NCI-H128 (cell line): ENCODE results near the gene BCL2L2.

Source experiments
- DNase-seq: peaks from one replicate; lab custom pipeline; 2025; ENCODE audit not compliant: unreplicated experiment; lab: John Stamatoyannopoulos, UW

Gene BCL2L2

GRCh38 chr14:23355871-23356435 is 49.3 kb downstream of the BCL2L2 start:
- no peak for DNase-seq

GRCh38 chr14:23356662-23357061 is 50.0 kb downstream of the BCL2L2 start:
- DNase-seq: no peak

- DNase-seq: no peak
Measured at GRCh38 chr14:23357261-23357660, 50.6 kb downstream of the BCL2L2 start.

DNA sequence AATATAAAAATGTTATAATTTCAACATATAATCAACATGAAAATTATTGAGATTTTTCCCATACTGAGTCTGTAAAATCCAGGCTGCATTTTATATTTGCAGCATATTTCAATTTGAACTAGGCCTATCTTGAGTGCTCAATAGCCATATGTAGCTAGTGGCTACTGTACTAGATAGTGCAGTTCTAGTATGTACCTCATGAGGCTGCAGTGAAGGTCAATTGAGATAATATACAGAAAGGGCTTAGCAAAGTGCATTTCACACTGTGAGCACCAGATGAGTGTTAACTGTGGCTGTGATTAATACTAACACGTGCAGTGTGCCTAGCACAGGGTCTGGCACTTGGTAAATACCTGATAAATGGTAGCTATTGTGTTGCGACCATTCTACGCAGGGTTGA is 51.4 kb downstream of the BCL2L2 start:
- no peak for DNase-seq

DNA sequence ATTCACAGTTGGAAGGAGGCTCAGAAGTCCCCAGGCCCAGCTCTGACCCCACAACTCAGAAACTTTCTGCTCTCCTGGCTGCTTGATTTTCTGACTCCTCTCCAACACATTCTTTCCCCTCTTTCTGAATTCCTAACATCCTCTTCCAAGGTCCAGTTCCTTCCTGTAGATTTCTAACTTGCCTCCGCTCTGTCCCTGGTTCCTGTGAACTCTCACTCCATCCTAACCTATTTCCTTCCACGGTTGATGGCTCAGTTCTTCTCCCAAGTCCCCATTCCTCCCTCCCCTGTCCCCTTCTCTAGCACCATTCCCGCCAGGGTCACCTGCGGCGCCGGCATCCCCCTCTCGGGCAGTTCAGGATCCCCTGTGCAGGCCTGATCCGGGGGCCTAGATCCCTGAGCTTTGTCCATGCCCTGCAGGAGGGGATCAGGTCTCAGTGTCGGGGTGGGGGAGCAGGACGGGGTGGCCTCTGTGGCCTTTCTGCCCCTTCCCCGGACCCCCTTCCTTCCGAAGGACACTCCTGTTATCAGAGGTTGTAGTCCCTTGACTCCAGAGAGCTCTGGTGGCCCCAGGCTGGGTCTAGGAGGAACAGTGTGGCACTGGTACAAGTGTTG is 52.0 kb downstream of the BCL2L2 start:
- no peak for DNase-seq

DNA sequence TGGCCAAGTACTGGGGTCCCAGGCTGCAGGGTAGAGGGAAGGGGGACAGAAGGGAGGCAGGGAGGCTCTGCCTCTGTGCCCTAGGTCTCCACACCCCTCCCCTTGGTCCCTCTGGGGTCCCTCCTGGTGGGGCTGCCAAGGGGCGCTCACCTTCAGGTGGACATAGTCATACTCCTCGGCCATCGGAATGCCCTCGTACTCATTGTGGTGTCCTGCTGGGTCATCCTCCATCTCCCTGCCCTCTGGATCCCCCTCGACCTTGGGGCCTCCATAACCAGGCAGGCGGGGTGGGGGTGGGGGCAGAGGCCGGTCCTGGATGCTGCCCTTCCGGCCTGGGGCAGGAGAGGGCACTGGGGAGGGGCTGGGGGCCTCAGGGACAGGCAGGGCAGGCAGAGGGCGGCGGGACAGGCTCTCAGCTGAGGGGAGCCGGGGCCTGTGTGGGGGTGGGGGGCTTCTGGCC is 52.6 kb downstream of the BCL2L2 start:
- DNase-seq: no peak

DNA sequence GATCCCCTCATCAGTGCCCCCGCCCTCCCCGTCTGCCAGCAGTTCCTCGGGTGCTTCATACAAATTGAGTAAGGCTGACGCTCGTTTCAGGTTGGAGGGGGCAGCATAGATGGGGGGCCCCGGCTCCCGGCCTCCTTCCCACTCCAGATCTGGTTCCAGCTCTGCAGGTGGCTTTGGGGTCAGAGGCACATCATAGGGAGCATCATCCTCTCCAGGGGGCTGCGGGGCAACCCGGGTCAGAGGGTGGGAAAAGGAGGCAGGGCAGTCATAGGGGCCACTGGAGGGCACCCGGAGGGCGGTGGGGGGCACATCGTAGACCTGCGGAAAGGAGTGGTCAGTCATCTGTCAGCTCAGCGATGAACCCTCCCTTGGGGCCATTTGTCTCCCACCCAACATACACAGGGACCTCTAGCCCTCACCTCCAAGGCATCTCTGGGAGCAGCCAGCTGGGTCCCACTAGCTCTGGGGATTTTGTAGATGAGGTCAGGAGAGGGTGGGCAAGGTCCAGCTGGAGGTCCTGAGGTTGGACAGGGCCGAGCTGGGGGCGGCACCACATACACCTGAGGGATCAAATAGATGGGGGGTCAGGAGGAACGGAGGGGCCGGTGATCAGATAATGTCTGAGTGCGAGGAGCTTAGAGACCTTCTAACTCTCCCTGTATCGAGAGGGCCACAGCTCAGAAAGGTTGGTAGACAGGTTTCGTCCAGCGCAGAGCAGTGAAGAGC is 53.3 kb downstream of the BCL2L2 start:
- DNase-seq: no peak

DNA sequence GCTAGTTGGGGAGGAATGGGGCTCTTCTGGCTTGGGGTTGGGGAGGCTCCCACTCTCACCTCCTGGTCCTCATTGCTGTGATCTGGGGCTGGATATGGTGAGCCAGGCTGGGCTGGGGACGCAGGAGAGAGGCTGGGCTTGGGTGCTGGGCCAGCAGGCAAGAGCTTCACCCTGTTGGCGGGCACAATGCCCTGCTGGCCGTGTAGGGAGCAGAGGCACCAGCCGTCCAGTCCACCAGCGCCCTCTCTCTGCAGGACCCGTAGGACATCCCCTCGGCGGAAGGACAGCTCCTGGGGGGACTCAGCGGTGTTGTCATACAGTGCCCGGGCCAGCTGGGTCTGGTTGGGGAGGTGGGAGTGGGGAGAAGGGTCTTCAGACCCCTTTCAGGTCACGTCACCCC is 53.9 kb downstream of the BCL2L2 start:
- no peak for DNase-seq

GRCh38 chr14:23361320-23361719 is 54.7 kb downstream of the BCL2L2 start:
- DNase-seq: no peak
